ENCODE data around the gene FRYL.

- TF ChIP-seq POLR2AphosphoS5 (IDR thresholded peaks at IDR 0.05) (no peak), RAD21 (conservative IDR thresholded peaks at IDR 0.05) (no peak), CTCF (IDR thresholded peaks at IDR 0.05; ENCODE audit: poor library complexity, severe bottlenecking) (no peak), EP300 (conservative IDR thresholded peaks at IDR 0.05; ENCODE audit: poor library complexity, severe bottlenecking) (no peak), EZH2 (IDR thresholded peaks at IDR 0.05; ENCODE audit: borderline replicate concordance, insufficient read depth, low read length, poor library complexity, severe bottlenecking) (no peak), REST (IDR thresholded peaks at IDR 0.05; ENCODE audit: borderline replicate concordance) (no peak), MXI1 (conservative IDR thresholded peaks at IDR 0.05; ENCODE audit: poor library complexity, severe bottlenecking) (no peak)
Measured at GRCh38 chr4:48798117-48798516, 18.0 kb upstream of the FRYL start.
